HepG2 (cell line): ENCODE data around the gene FLG. TPM values are rescaled to one million over a fixed set of nuclear protein-coding genes. Genes with fewer than 3 reads are reported as not detected.

ENCODE experiments used
- ATAC-seq: fragments of 200-7000 bp; cut with Tn5 transposase; 3 replicates; pipeline ENCODE4 v1.9.1; 2020; ENCODE audit warnings: mild to moderate bottlenecking, moderate library complexity
- BruUV-seq: library from RNA; stranded (reverse); fragments of 400-500 nt; replicated peaks from 2 replicates; lab custom pipeline; 2021; lab: Mats Ljungman, UMichigan
- CTCF ChIA-PET: fragments of 300-600 bp; formaldehyde crosslinking; extraction: SDS; loops from one replicate; lab custom pipeline; 2021; ENCODE audit warnings: low total read pairs, inconsistent platforms, low intra/inter-chr PET ratio; lab: Yijun Ruan, JAX
- POLR2A ChIA-PET: fragments of 350-600 bp; sonication (Branson Sonifier 250); formaldehyde crosslinking; loops from one replicate; lab custom pipeline; 2020; ENCODE audit warnings: antibody characterized with exemption, inconsistent platforms; lab: Yijun Ruan, JAX
- DNase-seq: peaks from one replicate; pipeline ENCODE4 v3.0.0-alpha.2; 2015; ENCODE audit warnings: low spot score
- FAIRE-seq: peaks from 3 replicates; lab custom pipeline; 2011; peaks lifted over from hg19 to GRCh38; lab: Jason Lieb, UNC
- H2AFZ ChIP-seq: one replicate; pipeline ENCODE4 v1.6.1; 2011; ENCODE audit warnings: low read length, inconsistent platforms
- H3K27ac ChIP-seq: fragments of 300-600 bp; 3 replicates; pipeline ENCODE4 v1.8.0; 2011; ENCODE audit warnings: mixed run types, mild to moderate bottlenecking, mixed read lengths, low read length, inconsistent platforms; ENCODE audit not compliant: insufficient read depth; ENCODE audit errors: extremely low read length
- H3K27me3 ChIP-seq, 2 experiments: fragments of 200-600 bp in 1 of 2; 2 replicates in 1 of 2; 3 replicates in 1 of 2; pipeline versions ENCODE4 v1.6.0 to v1.8.0; 2011; ENCODE audit warnings: low read length in 2 of 2, mild to moderate bottlenecking in 2 of 2, moderate library complexity in 2 of 2, inconsistent platforms in 1 of 2; ENCODE audit not compliant: insufficient read depth in 2 of 2, control insufficient read depth in 1 of 2
- H3K36me3 ChIP-seq, 2 experiments: fragments of 200-600 bp in 1 of 2; replicated peaks in 1 of 2; 2 replicates in 1 of 2; 3 replicates in 1 of 2; pipeline versions ENCODE4 v1.5.1 to v1.8.0; 2011; ENCODE audit warnings: low read length in 2 of 2, inconsistent platforms in 1 of 2; ENCODE audit not compliant: insufficient read depth in 2 of 2, control insufficient read depth in 1 of 2
- H3K4me1 ChIP-seq: 2 replicates; pipeline ENCODE4 v1.5.1; 2012; ENCODE audit warnings: low read length, inconsistent platforms; ENCODE audit not compliant: insufficient read depth
- H3K4me2 ChIP-seq: 2 replicates; pipeline ENCODE4 v1.6.0; 2011; ENCODE audit warnings: low read depth, low read length, inconsistent platforms
- H3K4me3 ChIP-seq, 3 experiments: fragments of 200-600 bp in 1 of 3; sonication (generic), shearing (Covaris generic) in 1 of 3; replicated peaks in 1 of 3; 2 replicates each; pipeline ENCODE4 v1.5.1; 2011 to 2016; ENCODE audit warnings: low read length in 3 of 3, inconsistent platforms in 2 of 3, low read depth in 2 of 3, mild to moderate bottlenecking in 2 of 3, control low read depth in 1 of 3, mixed read lengths in 1 of 3; ENCODE audit not compliant: insufficient read depth in 1 of 3
- H3K79me2 ChIP-seq: one replicate; pipeline ENCODE4 v1.6.1; 2011; ENCODE audit warnings: low read length, inconsistent platforms; ENCODE audit not compliant: insufficient read depth
- H3K9ac ChIP-seq: 2 replicates; pipeline ENCODE4 v1.6.0; 2011; ENCODE audit warnings: mild to moderate bottlenecking, low read depth, low read length, inconsistent platforms; ENCODE audit not compliant: insufficient read depth
- H3K9me3 ChIP-seq: 2 replicates; pipeline ENCODE4 v1.5.1; 2012; ENCODE audit warnings: mild to moderate bottlenecking, low read length
- H4K20me1 ChIP-seq: 2 replicates; pipeline ENCODE4 v1.6.0; 2011; ENCODE audit warnings: inconsistent platforms, mild to moderate bottlenecking, low read length, moderate library complexity; ENCODE audit not compliant: insufficient read depth
- BHLHE40 ChIP-seq: IDR thresholded peaks from 2 replicates; pipeline ENCODE4 v1.6.1; 2011; ENCODE audit warnings: low read length, improper control_type of control experiment
- KDM2A ChIP-seq: sonication (generic); formaldehyde crosslinking; IDR thresholded peaks from 2 replicates; pipeline ENCODE4 v1.4.0; 2020; ENCODE audit warnings: low read depth, missing genetic modification reagents, borderline replicate concordance
- ZBTB1 ChIP-seq: sonication (generic); formaldehyde crosslinking; IDR thresholded peaks from 2 replicates; pipeline ENCODE4 v1.4.0; 2020; ENCODE audit warnings: missing genetic modification reagents, borderline replicate concordance
- ZBTB40 ChIP-seq, 2 experiments: fragments of 450-650 bp in 1 of 2; sonication (generic) in 1 of 2; formaldehyde crosslinking in 1 of 2; IDR thresholded peaks; 2 replicates each; pipeline versions ENCODE4 v1.6.1 to v1.8.0; 2016 to 2022; ENCODE audit warnings: antibody characterized with exemption in 1 of 2, mild to moderate bottlenecking in 1 of 2, missing genetic modification reagents in 1 of 2
- ZEB1 ChIP-seq: IDR thresholded peaks from 2 replicates; pipeline ENCODE4 v1.6.1; 2012; ENCODE audit warnings: mild to moderate bottlenecking, low read depth, inconsistent platforms; ENCODE audit not compliant: insufficient replicate concordance
- ZNF18 ChIP-seq: sonication (generic); formaldehyde crosslinking; IDR thresholded peaks from 2 replicates; pipeline ENCODE4 v1.8.0; 2022; ENCODE audit warnings: mild to moderate bottlenecking, missing genetic modification reagents; ENCODE audit not compliant: insufficient replicate concordance
- ZNF274 ChIP-seq: sonication (generic); formaldehyde crosslinking; IDR thresholded peaks from 2 replicates; pipeline ENCODE4 v1.5.1; 2020; ENCODE audit warnings: mild to moderate bottlenecking, missing genetic modification reagents
- WGBS: methylation state at CpG from one replicate; pipeline ENCODE4 v1.1.6; 2017; ENCODE audit warnings: low lambda C conversion rate; 5-methylcytosine and 5-hydroxymethylcytosine counted together
- in situ Hi-C: cut with HindIII; loops from 2 replicates; pipeline ENCODE4 v1.10.0; 2017; ENCODE audit warnings: low pct_unique_long_range_greater_than_20kb; ENCODE audit not compliant: extremely low pct_ligation_motif_present
- intact Hi-C: fragments of 100-400 bp; cut with micrococcal nuclease; formaldehyde crosslinking; loops from one replicate; pipeline ENCODE4 v1.10.0; 2022; ENCODE audit not compliant: unreplicated experiment
- polyA plus RNA-seq, 8 experiments: library from polyadenylated mRNA; depleted of rRNA in 3 of 8; stranded (reverse) in 7 of 8; unstranded in 1 of 8; fragments of >200 nt; fragmentation: Illumina TruSeq in 4 of 8; extraction: Trizol in 4 of 8; gene quantifications; 2 replicates each; pipeline versions ENCODE4 v1.2.1 to v1.2.3, GENCODE V29; 2011 to 2016; ENCODE audit warnings: low read depth in 4 of 8, missing spikeins in 1 of 8, mixed read lengths in 1 of 8; ENCODE audit not compliant: insufficient read depth in 1 of 8
- total RNA-seq, 5 experiments: library from RNA; depleted of rRNA; stranded (reverse); fragments of >200 nt; fragmentation: Illumina TruSeq; extraction: Trizol; gene quantifications; 2 replicates each; pipeline ENCODE4 v1.2.3, GENCODE V29; 2016; ENCODE audit warnings: low read depth in 1 of 5

FLG gene
- total and polyA plus RNA-seq, 2 of the 13 experiments (the other 11 are each of a cell fraction or from before 2014, with no cell fraction given): 0.01 TPM; not detected in 1

GRCh38 chr1:152367436-152367835 is 42.4 kb upstream of the FLG start:
- Histone ChIP-seq H3K9ac (no peak overlapping the region), H3K4me1 (no peaks in the 10 kb centered on the region), H3K9me3 (peaks cover 6% of the 10 kb centered on the region; the same call in 1 of the 2 replicates), H3K27me3 (no peaks in the 10 kb centered on the region), H3K4me2 (no peak overlapping the region), H3K27ac (no peak overlapping the region), H3K36me3 (no peaks in the 10 kb centered on the region), H4K20me1 (no peaks in the 10 kb centered on the region), H3K79me2 (no peaks in the 10 kb centered on the region), H2AFZ (no peak overlapping the region), H3K4me3 (no peak overlapping the region)
- TF ChIP-seq KDM2A (CRISPR knock-in tag): no peak
- no peak for TF ChIP-seq BHLHE40
- TF ChIP-seq ZBTB1 (CRISPR knock-in tag): no peak
- ChIA-PET CTCF (no interaction called here), POLR2A (no interaction called here)
- intact Hi-C loops: no loop called here
- ATAC-seq (no peak), FAIRE-seq (no peak), DNase-seq (no peak)
- no TSS peak for BruUV-seq
- WGBS: 5% methylated on average over 1 of the region's 1 CpG
- in situ Hi-C loops: no loop called here

- ATAC-seq: no peak
- in situ Hi-C loops: no loop called here
- Histone ChIP-seq H3K27me3 (no peaks in the 10 kb centered on the region), H3K4me2 (no peak within 1 kb of the TSS), H3K4me1 (no peaks in the 10 kb centered on the region), H2AFZ (no peak within 1 kb of the TSS), H3K9ac (no peak within 1 kb of the TSS), H3K36me3 (no peaks in the 10 kb centered on the region), H4K20me1 (no peaks in the 10 kb centered on the region), H3K79me2 (no peaks in the 10 kb centered on the region), H3K27ac (no peak within 1 kb of the TSS), H3K4me3 (no peak within 1 kb of the TSS), H3K9me3 (peaks cover 22% of the 10 kb centered on the region)
- no TSS peak for BruUV-seq
- no peak for FAIRE-seq
- WGBS: 20% methylated on average over 2 of the region's 2 CpGs
- POLR2A ChIA-PET: no interaction called here
- DNase-seq: no peak
- intact Hi-C loops: no loop called here
- CTCF ChIA-PET: no interaction called here
- TF ChIP-seq ZBTB40 (IDR thresholded peaks at IDR 0.05) (no peak), ZBTB40 (CRISPR knock-in tag; IDR thresholded peaks at IDR 0.05) (no peak), ZNF274 (CRISPR knock-in tag) (no peak), ZEB1 (no peak), ZNF18 (no peak)
Observed at GRCh38 chr1:152359906-152360305, 34.9 kb upstream of the FLG start, which contains the start of gene FLG2. TSS of gene FLG2 (minus strand) at chr1:152360006. CDS start at chr1:152358884, 1,122 bp downstream.
